Astrocyte (in vitro differentiated cells and primary cell): Measurements from ENCODE around the gene ZNF782.

Experiments
- CTCF ChIP-seq: IDR thresholded peaks from 2 replicates; pipeline ENCODE4 v1.5.1; 2011; ENCODE audit warnings: low read depth, mild to moderate bottlenecking, inconsistent platforms, low read length, moderate library complexity; ENCODE audit not compliant: insufficient read depth
- EZH2 ChIP-seq: IDR thresholded peaks from 2 replicates; pipeline ENCODE4 v1.6.1; 2012; ENCODE audit warnings: mild to moderate bottlenecking, low read length, inconsistent platforms; ENCODE audit not compliant: insufficient read depth

- TF ChIP-seq CTCF (no peak), EZH2 (no peak)
Observed at GRCh38 chr9:96817973-96818372, 36.3 kb downstream of the ZNF782 start.
